HepG2 (cell line): Measurements from ENCODE around the gene TBX10. TPM values are rescaled to one million over a fixed set of nuclear protein-coding genes. Genes with fewer than 3 reads are reported as not detected.

Experiments used
- FIP1L1 ChIP-seq: fragments of 200-400 bp; formaldehyde crosslinking; IDR thresholded peaks from 2 replicates; pipeline ENCODE4 v1.6.1; 2018; ENCODE audit warnings: low read depth, mild to moderate bottlenecking, low read length, moderate library complexity, borderline replicate concordance; ENCODE audit not compliant: insufficient read depth
- GMEB1 ChIP-seq: sonication (generic); formaldehyde crosslinking; IDR thresholded peaks from 2 replicates; pipeline ENCODE4 v1.5.1; 2020; ENCODE audit warnings: missing genetic modification reagents, mild to moderate bottlenecking, borderline replicate concordance
- HNF1A ChIP-seq, 2 experiments: sonication (generic) in 1 of 2; formaldehyde crosslinking in 1 of 2; IDR thresholded peaks; 2 replicates each; pipeline versions ENCODE4 v1.4.0 to v1.6.1; 2016 to 2020; ENCODE audit warnings: borderline replicate concordance in 1 of 2, low read depth in 1 of 2, mild to moderate bottlenecking in 1 of 2, missing genetic modification reagents in 1 of 2
- IKZF5 ChIP-seq: IDR thresholded peaks from 2 replicates; pipeline ENCODE4 v1.6.1; 2018; ENCODE audit warnings: missing genetic modification reagents, mild to moderate bottlenecking, missing compliant biosample characterization
- MLXIP ChIP-seq: sonication (generic); formaldehyde crosslinking; IDR thresholded peaks from 2 replicates; pipeline ENCODE4 v1.9.0; 2021; ENCODE audit warnings: missing genetic modification reagents, borderline replicate concordance
- NFAT5 ChIP-seq: sonication (generic); formaldehyde crosslinking; IDR thresholded peaks from 2 replicates; pipeline ENCODE4 v1.4.0; 2020; ENCODE audit warnings: missing genetic modification reagents
- RFX1 ChIP-seq: fragments of 450-650 bp; IDR thresholded peaks from 2 replicates; pipeline ENCODE4 v1.6.1; 2017
- ZNF619 ChIP-seq: sonication (generic); formaldehyde crosslinking; IDR thresholded peaks from 2 replicates; pipeline ENCODE4 v1.4.0; 2020; ENCODE audit warnings: mild to moderate bottlenecking, missing genetic modification reagents
- ZNF629 ChIP-seq: sonication (generic); formaldehyde crosslinking; conservative IDR thresholded peaks from 2 replicates; pipeline ENCODE4 v1.5.0; 2020; ENCODE audit warnings: missing genetic modification reagents
- ZSCAN9 ChIP-seq: IDR thresholded peaks from 2 replicates; pipeline ENCODE4 v1.6.1; 2016; ENCODE audit warnings: borderline replicate concordance
- polyA plus RNA-seq, 8 experiments: library from polyadenylated mRNA; depleted of rRNA in 3 of 8; stranded (reverse) in 7 of 8; unstranded in 1 of 8; fragments of >200 nt; fragmentation: Illumina TruSeq in 4 of 8; extraction: Trizol in 4 of 8; gene quantifications; 2 replicates each; pipeline versions ENCODE4 v1.2.1 to v1.2.3, GENCODE V29; 2011 to 2016; ENCODE audit warnings: low read depth in 4 of 8, missing spikeins in 1 of 8, mixed read lengths in 1 of 8; ENCODE audit not compliant: insufficient read depth in 1 of 8
- total RNA-seq, 5 experiments: library from RNA; depleted of rRNA; stranded (reverse); fragments of >200 nt; fragmentation: Illumina TruSeq; extraction: Trizol; gene quantifications; 2 replicates each; pipeline ENCODE4 v1.2.3, GENCODE V29; 2016; ENCODE audit warnings: low read depth in 1 of 5

Gene TBX10
- total and polyA plus RNA-seq, 2 of the 13 experiments (the other 11 are each of a cell fraction or from before 2014, with no cell fraction given), result 0.27 to 1.7 TPM

GRCh38 chr11:67649634-67650510 lies 10.3 kb upstream of the TBX10 start (continued):
- no peak for TF ChIP-seq NFAT5 (CRISPR knock-in tag)
- TF ChIP-seq ZNF629 (CRISPR knock-in tag), result 0 out of 2 replicates have a peak, but pooled peaks have one; percentile 25
- no peak for TF ChIP-seq IKZF5 (CRISPR knock-in tag)
- no peak for TF ChIP-seq ZSCAN9 (CRISPR knock-in tag)
- no peak for TF ChIP-seq MLXIP (CRISPR knock-in tag)
- TF ChIP-seq FIP1L1, result no peak
- no peak for TF ChIP-seq ZNF619 (CRISPR knock-in tag)
- no peak for TF ChIP-seq GMEB1 (CRISPR knock-in tag)
- TF ChIP-seq HNF1A (IDR thresholded peaks at IDR 0.05; ENCODE audit: low read depth), result no peak
- 0 out of 2 replicates have a peak, but pooled peaks have one; percentile 24 for TF ChIP-seq HNF1A (CRISPR knock-in tag; IDR thresholded peaks at IDR 0.05; ENCODE audit: borderline replicate concordance)
- TF ChIP-seq RFX1, result no peak
